ENCODE results near the gene UAP1L1. TPM values are rescaled to one million over a fixed set of nuclear protein-coding genes. Genes with fewer than 3 reads are reported as not detected.

The UAP1L1 gene
- total and polyA plus RNA-seq, 2 experiments from 2014 or later = 15.6 to 39.1 TPM

- Histone ChIP-seq H3K27me3 (no peaks in the 10 kb centered on the region), H4K20me1 (ENCODE audit: insufficient read depth, poor library complexity, severe bottlenecking) (peaks cover 5% of the 10 kb centered on the region), H3K9me3 (ENCODE audit: low read depth) (no peaks in the 10 kb centered on the region), H3K27ac (no peak overlapping the region), H2AFZ (no peak overlapping the region), H3K4me1 (ENCODE audit: insufficient read depth) (no peaks in the 10 kb centered on the region), H3K4me2 (no peak overlapping the region), H3K9me2 (replicated peaks; ENCODE audit: insufficient read depth) (no peaks in the 10 kb centered on the region), H3K79me2 (peaks cover 3% of the 10 kb centered on the region), H3K4me3 (no peak overlapping the region), H3K36me3 (replicated peaks; ENCODE audit: insufficient read depth, low read depth) (no peaks in the 10 kb centered on the region)
- no peak for TF ChIP-seq CTCF (IDR thresholded peaks at IDR 0.05; ENCODE audit: poor library complexity)
- DNase-seq (ENCODE audit: low spot score) = no peak
- WGBS (ENCODE audit: low lambda C conversion rate, missing lambda C conversion rate) = 87% methylated on average over 9 of the region's 9 CpGs
These were observed 38.4 kb upstream of the UAP1L1 start for GRCh38 chr9:137038916-137039315.

- WGBS (ENCODE audit: low lambda C conversion rate, missing lambda C conversion rate) = 93% methylated on average over 18 of the region's 32 CpGs
- H3K9me2 ChIP-seq (replicated peaks; ENCODE audit: insufficient read depth) = no peaks in the 10 kb centered on the region
- peaks cover 3% of the 10 kb centered on the region for H3K79me2 ChIP-seq
- H3K4me1 ChIP-seq (ENCODE audit: insufficient read depth) = no peaks in the 10 kb centered on the region
- H3K9me3 ChIP-seq (ENCODE audit: low read depth) = no peaks in the 10 kb centered on the region
- H4K20me1 ChIP-seq (ENCODE audit: insufficient read depth, poor library complexity, severe bottlenecking) = peaks cover 11% of the 10 kb centered on the region
- H3K4me2 ChIP-seq = no peak overlapping the region
- no peak overlapping the region for H2AFZ ChIP-seq
- H3K27me3 ChIP-seq = peaks cover 5% of the 10 kb centered on the region
- no peak overlapping the region for H3K27ac ChIP-seq
- no peaks in the 10 kb centered on the region for H3K36me3 ChIP-seq (replicated peaks; ENCODE audit: insufficient read depth, low read depth)
- no peak for DNase-seq (ENCODE audit: low spot score)
- H3K4me3 ChIP-seq = no peak overlapping the region
- no peak for TF ChIP-seq EZH2 (IDR thresholded peaks at IDR 0.05; ENCODE audit: borderline replicate concordance)
- TF ChIP-seq EZH2phosphoT487 (IDR thresholded peaks at IDR 0.05; ENCODE audit: low read depth, severe bottlenecking, unreplicated experiment) = no peak
These were observed 37.5 kb upstream of the UAP1L1 start for GRCh38 chr9:137039611-137040366.

GRCh38 chr9:137040568-137040967 lies 36.7 kb upstream of the UAP1L1 start:
- Histone ChIP-seq H3K27ac (no peak overlapping the region), H2AFZ (no peak overlapping the region), H4K20me1 (ENCODE audit: insufficient read depth, poor library complexity, severe bottlenecking) (peaks cover 13% of the 10 kb centered on the region), H3K9me2 (replicated peaks; ENCODE audit: insufficient read depth) (no peaks in the 10 kb centered on the region), H3K4me1 (ENCODE audit: insufficient read depth) (no peaks in the 10 kb centered on the region), H3K9me3 (ENCODE audit: low read depth) (no peaks in the 10 kb centered on the region), H3K27me3 (peaks cover 10% of the 10 kb centered on the region), H3K79me2 (peaks cover 3% of the 10 kb centered on the region), H3K4me3 (no peak overlapping the region), H3K36me3 (replicated peaks; ENCODE audit: insufficient read depth, low read depth) (no peaks in the 10 kb centered on the region), H3K4me2 (no peak overlapping the region)
- TF ChIP-seq EZH2phosphoT487 (IDR thresholded peaks at IDR 0.05; ENCODE audit: low read depth, severe bottlenecking, unreplicated experiment) = no peak
- no peak for TF ChIP-seq CTCF (IDR thresholded peaks at IDR 0.05; ENCODE audit: poor library complexity)
- TF ChIP-seq EZH2 (IDR thresholded peaks at IDR 0.05; ENCODE audit: borderline replicate concordance) = no peak
- no peak for DNase-seq (ENCODE audit: low spot score)
- WGBS (ENCODE audit: low lambda C conversion rate, missing lambda C conversion rate) = 99% methylated on average over 10 of the region's 23 CpGs

- peaks cover 1% of the 10 kb centered on the region for H3K4me1 ChIP-seq (ENCODE audit: insufficient read depth)
- no peak for DNase-seq (ENCODE audit: low spot score)
- TF ChIP-seq EZH2 (IDR thresholded peaks at IDR 0.05; ENCODE audit: borderline replicate concordance) (no peak), EZH2phosphoT487 (IDR thresholded peaks at IDR 0.05; ENCODE audit: low read depth, severe bottlenecking, unreplicated experiment) (no peak), CTCF (IDR thresholded peaks at IDR 0.05; ENCODE audit: poor library complexity) (no peak)
- H3K27ac ChIP-seq = no peak overlapping the region
- H4K20me1 ChIP-seq (ENCODE audit: insufficient read depth, poor library complexity, severe bottlenecking) = peaks cover 13% of the 10 kb centered on the region
- H3K9me2 ChIP-seq (replicated peaks; ENCODE audit: insufficient read depth) = no peaks in the 10 kb centered on the region
- H3K79me2 ChIP-seq = peaks cover 3% of the 10 kb centered on the region
- no peak overlapping the region for H3K4me2 ChIP-seq
- no peaks in the 10 kb centered on the region for H3K36me3 ChIP-seq (replicated peaks; ENCODE audit: insufficient read depth, low read depth)
- no peak overlapping the region for H3K4me3 ChIP-seq
- no peak overlapping the region for H2AFZ ChIP-seq
- peaks cover 10% of the 10 kb centered on the region for H3K27me3 ChIP-seq
- H3K9me3 ChIP-seq (ENCODE audit: low read depth) = no peaks in the 10 kb centered on the region
- WGBS (ENCODE audit: low lambda C conversion rate, missing lambda C conversion rate) = 79% methylated on average over 16 of the region's 16 CpGs
These were observed 36.2 kb upstream of the UAP1L1 start for GRCh38 chr9:137041124-137041523.

Data from hepatocyte (in vitro differentiated cells).